ENCODE data around the gene PMM2. TPM values are rescaled to one million over a fixed set of nuclear protein-coding genes. Genes with fewer than 3 reads are reported as not detected.

The PMM2 gene
- total and polyA plus RNA-seq, 2 donors (not counting 1 experiment from before 2014, with no cell fraction given) = 15.8 to 47.5 TPM

DNA sequence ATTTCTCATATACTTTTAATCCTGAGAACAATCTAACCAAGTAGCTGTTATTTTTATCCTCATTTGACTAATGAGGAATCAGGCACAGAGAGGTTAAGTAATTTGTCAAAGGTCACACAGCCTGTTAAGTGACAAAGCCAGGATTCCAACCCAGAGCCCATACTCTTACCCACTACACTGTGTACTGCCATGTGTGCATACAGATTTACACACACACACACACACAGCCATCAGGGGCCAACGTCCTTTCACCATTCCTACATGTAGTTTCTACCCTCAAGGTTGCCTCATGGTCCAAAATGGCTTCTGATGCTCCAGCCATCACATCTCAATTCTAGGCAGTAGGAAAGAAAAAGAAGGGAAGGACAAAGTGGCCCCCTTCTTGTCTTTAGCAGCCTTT, 22.3 kb upstream of the PMM2 start:
- Mint-ChIP-seq H3K27ac (no peak overlapping the region), H3K9me3 (ENCODE audit: insufficient read depth) (no peaks in the 10 kb centered on the region), H3K27me3 (no peaks in the 10 kb centered on the region), H3K4me1 (no peaks in the 10 kb centered on the region), H3K4me3 (no peak overlapping the region)
- intact Hi-C loops (cut with micrococcal nuclease) = no loop called here
- Histone ChIP-seq H3K4me1 (ENCODE audit: control insufficient read depth in 2 of 2, insufficient read depth in 2 of 2, low read length in 2 of 2) (no peaks in the 10 kb centered on the region), H3K4me3 (ENCODE audit: control extremely low read depth in 1 of 5, extremely low read depth in 1 of 5, insufficient read depth in 1 of 5, low read depth in 2 of 5, low read length in 4 of 5) (no peak overlapping the region), H3K27me3 (replicated peaks in 1 of 4; ENCODE audit: control extremely low read depth in 1 of 4, control insufficient read depth in 3 of 4, insufficient read depth in 4 of 4, low read length in 3 of 4) (no peaks in the 10 kb centered on the region), H3K27ac (ENCODE audit: low read length in 2 of 2) (no peak overlapping the region), H3K36me3 (replicated peaks in 1 of 2; ENCODE audit: control extremely low read depth in 1 of 2, control insufficient read depth in 1 of 2, extremely low read depth in 1 of 2, insufficient read depth in 2 of 2, low read length in 1 of 2) (peaks cover 1 to 38% of the 10 kb centered on the region in 2 experiments), H2AFZ (ENCODE audit: insufficient read depth, low read depth, low read length, poor library complexity, severe bottlenecking) (no peak overlapping the region), H3K4me2 (replicated peaks; ENCODE audit: low read depth, low read length, poor library complexity, severe bottlenecking) (no peak overlapping the region), H3K9me3 (ENCODE audit: control extremely low read depth in 1 of 3, control insufficient read depth in 2 of 3, insufficient read depth in 1 of 3, low read length in 2 of 3) (peaks cover 0 to 6% (median 0%) of the 10 kb centered on the region in 3 donors), H3K79me2 (ENCODE audit: control insufficient read depth, insufficient read depth, low read length) (no peaks in the 10 kb centered on the region), H3K9ac (ENCODE audit: low read length) (no peak overlapping the region), H4K20me1 (ENCODE audit: control insufficient read depth, insufficient read depth, low read length, poor library complexity, severe bottlenecking) (no peaks in the 10 kb centered on the region)
- POLR2A ChIA-PET = no interaction called here
- TF ChIP-seq, protein P1, sequence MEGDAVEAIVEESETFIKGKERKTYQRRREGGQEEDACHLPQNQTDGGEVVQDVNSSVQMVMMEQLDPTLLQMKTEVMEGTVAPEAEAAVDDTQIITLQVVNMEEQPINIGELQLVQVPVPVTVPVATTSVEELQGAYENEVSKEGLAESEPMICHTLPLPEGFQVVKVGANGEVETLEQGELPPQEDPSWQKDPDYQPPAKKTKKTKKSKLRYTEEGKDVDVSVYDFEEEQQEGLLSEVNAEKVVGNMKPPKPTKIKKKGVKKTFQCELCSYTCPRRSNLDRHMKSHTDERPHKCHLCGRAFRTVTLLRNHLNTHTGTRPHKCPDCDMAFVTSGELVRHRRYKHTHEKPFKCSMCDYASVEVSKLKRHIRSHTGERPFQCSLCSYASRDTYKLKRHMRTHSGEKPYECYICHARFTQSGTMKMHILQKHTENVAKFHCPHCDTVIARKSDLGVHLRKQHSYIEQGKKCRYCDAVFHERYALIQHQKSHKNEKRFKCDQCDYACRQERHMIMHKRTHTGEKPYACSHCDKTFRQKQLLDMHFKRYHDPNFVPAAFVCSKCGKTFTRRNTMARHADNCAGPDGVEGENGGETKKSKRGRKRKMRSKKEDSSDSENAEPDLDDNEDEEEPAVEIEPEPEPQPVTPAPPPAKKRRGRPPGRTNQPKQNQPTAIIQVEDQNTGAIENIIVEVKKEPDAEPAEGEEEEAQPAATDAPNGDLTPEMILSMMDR (IDR thresholded peaks at IDR 0.05) = no peak
- TF ChIP-seq EZH2 (IDR thresholded peaks at IDR 0.05; ENCODE audit: borderline replicate concordance, insufficient read depth, low read depth, low read length, poor library complexity, severe bottlenecking) = no peak
- ATAC-seq (ENCODE audit: low read depth) (no peak), DNase-seq (no peak)
- WGBS (ENCODE audit: insufficient coverage) = 100% methylated on average over 1 of the region's 1 CpG
- CTCF ChIA-PET = no interaction called here

DNA sequence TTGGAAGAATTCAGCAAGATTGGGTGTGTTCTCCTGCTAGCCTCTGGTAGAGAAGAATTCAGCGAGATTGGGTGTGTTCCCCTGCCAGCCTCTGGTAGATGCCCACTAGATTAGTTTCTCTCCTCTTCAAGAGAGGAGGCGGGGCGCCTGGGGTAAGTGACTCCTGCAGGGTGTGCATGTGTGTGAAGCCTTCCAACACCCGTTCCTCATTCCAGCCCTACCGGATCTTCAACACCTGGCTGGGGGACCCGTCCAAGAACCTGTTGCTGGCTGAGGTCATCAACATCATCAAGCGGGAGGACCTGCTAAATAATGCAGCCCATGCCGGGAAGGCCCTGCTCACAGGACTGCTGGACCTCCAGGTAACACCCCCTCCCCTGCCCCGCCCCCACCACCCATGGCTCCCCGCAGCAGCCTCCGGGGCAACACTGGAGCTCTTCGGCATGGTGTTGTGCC, 21.5 kb upstream of the PMM2 start:
- Histone ChIP-seq H2AFZ (ENCODE audit: insufficient read depth, low read depth, low read length, poor library complexity, severe bottlenecking) (no peak overlapping the region), H3K79me2 (ENCODE audit: control insufficient read depth, insufficient read depth, low read length) (no peaks in the 10 kb centered on the region), H3K27me3 (replicated peaks in 1 of 4; ENCODE audit: control extremely low read depth in 1 of 4, control insufficient read depth in 3 of 4, insufficient read depth in 4 of 4, low read length in 3 of 4) (no peaks in the 10 kb centered on the region), H3K36me3 (replicated peaks in 1 of 2; ENCODE audit: control extremely low read depth in 1 of 2, control insufficient read depth in 1 of 2, extremely low read depth in 1 of 2, insufficient read depth in 2 of 2, low read length in 1 of 2) (peaks cover 1 to 38% of the 10 kb centered on the region in 2 experiments), H3K4me2 (replicated peaks; ENCODE audit: low read depth, low read length, poor library complexity, severe bottlenecking) (no peak overlapping the region), H3K9ac (ENCODE audit: low read length) (no peak overlapping the region), H4K20me1 (ENCODE audit: control insufficient read depth, insufficient read depth, low read length, poor library complexity, severe bottlenecking) (no peaks in the 10 kb centered on the region), H3K27ac (ENCODE audit: low read length in 2 of 2) (no peak overlapping the region), H3K4me3 (ENCODE audit: control extremely low read depth in 1 of 5, extremely low read depth in 1 of 5, insufficient read depth in 1 of 5, low read depth in 2 of 5, low read length in 4 of 5) (no peak overlapping the region), H3K4me1 (ENCODE audit: control insufficient read depth in 2 of 2, insufficient read depth in 2 of 2, low read length in 2 of 2) (no peaks in the 10 kb centered on the region), H3K9me3 (ENCODE audit: control extremely low read depth in 1 of 3, control insufficient read depth in 2 of 3, insufficient read depth in 1 of 3, low read length in 2 of 3) (peaks cover 0 to 6% (median 0%) of the 10 kb centered on the region in 3 donors)
- POLR2A ChIA-PET = no interaction called here
- H3K9me3 Mint-ChIP-seq (ENCODE audit: insufficient read depth) = no peaks in the 10 kb centered on the region
- WGBS (ENCODE audit: insufficient coverage) = 93% methylated on average over 7 of the region's 12 CpGs
- CTCF ChIA-PET = no interaction called here
- no peak overlapping the region for H3K4me3 Mint-ChIP-seq
- DNase-seq (no peak), ATAC-seq (ENCODE audit: low read depth) (no peak)
- intact Hi-C loops (cut with micrococcal nuclease) = no loop called here
- H3K27me3 Mint-ChIP-seq = no peaks in the 10 kb centered on the region
- no peak for TF ChIP-seq EZH2 (IDR thresholded peaks at IDR 0.05; ENCODE audit: borderline replicate concordance, insufficient read depth, low read depth, low read length, poor library complexity, severe bottlenecking)
- H3K4me1 Mint-ChIP-seq = no peaks in the 10 kb centered on the region
- H3K27ac Mint-ChIP-seq = no peak overlapping the region

Measured in B cell (primary cell).